Testis (tissue), 2 donors: ENCODE measurements around the gene LIPE.

Source experiments
- POLR2A ChIP-seq: fragments of 450-650 bp; IDR thresholded peaks from one replicate; pipeline ENCODE4 v1.6.1; 2017; ENCODE audit warnings: antibody characterized with exemption, mild to moderate bottlenecking, moderate library complexity
- TF ChIP-seq, protein P1 (sequence below), 3 experiments: fragments of 450-650 bp in 2 of 3; fragments of 200-600 bp in 1 of 3; sonication (generic) in 1 of 3; IDR thresholded peaks; one replicate each; pipeline ENCODE4 v1.5.1; 2016 to 2019; ENCODE audit warnings: antibody characterized with exemption in 3 of 3, mild to moderate bottlenecking in 2 of 3, moderate library complexity in 1 of 3

GRCh38 chr19:42412661-42413076, 14.5 kb downstream of the LIPE start:
- TF ChIP-seq, protein P1, sequence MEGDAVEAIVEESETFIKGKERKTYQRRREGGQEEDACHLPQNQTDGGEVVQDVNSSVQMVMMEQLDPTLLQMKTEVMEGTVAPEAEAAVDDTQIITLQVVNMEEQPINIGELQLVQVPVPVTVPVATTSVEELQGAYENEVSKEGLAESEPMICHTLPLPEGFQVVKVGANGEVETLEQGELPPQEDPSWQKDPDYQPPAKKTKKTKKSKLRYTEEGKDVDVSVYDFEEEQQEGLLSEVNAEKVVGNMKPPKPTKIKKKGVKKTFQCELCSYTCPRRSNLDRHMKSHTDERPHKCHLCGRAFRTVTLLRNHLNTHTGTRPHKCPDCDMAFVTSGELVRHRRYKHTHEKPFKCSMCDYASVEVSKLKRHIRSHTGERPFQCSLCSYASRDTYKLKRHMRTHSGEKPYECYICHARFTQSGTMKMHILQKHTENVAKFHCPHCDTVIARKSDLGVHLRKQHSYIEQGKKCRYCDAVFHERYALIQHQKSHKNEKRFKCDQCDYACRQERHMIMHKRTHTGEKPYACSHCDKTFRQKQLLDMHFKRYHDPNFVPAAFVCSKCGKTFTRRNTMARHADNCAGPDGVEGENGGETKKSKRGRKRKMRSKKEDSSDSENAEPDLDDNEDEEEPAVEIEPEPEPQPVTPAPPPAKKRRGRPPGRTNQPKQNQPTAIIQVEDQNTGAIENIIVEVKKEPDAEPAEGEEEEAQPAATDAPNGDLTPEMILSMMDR (IDR thresholded peaks at IDR 0.05) = no peak
- TF ChIP-seq POLR2A = no peak
